NT2/D1 (cell line): Measurements from ENCODE around the gene ZNF808.
"Not testable (repeated sequence)": the region's sequence is repeated elsewhere in the genome, so short reads cannot be mapped to it uniquely, and the experiment has no call there.

Experiments
- YY1 ChIP-seq: IDR thresholded peaks from 2 replicates; pipeline ENCODE4 v1.6.1; 2011; ENCODE audit not compliant: insufficient read length, insufficient read depth
- ZNF274 ChIP-seq: IDR thresholded peaks from 2 replicates; pipeline ENCODE4 v1.6.1; 2011; ENCODE audit warnings: mild to moderate bottlenecking, low read depth, low read length

DNA sequence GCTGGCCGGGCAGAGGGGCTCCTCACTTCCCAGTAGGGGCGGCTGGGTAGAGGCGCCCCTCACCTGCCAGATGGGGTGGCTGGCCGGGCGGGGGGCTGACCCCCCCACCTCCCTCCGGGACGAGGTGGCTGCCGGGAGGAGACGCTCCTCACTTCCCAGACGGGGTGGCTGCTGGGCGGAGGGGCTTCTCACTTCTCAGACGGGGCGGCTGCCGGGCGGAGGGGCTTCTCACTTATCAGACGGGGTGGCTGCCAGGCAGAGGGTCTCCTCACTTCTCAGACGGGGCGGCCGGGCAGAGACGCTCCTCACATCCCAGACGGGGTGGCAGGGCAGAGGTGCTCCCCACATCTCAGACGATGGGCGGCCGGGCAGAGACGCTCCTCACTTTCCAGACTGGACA, 66.0 kb downstream of the ZNF808 start:
- not testable (repeated sequence) for TF ChIP-seq ZNF274, YY1
